ENCODE results near the gene ABHD8. TPM values are rescaled to one million over a fixed set of nuclear protein-coding genes. Genes with fewer than 3 reads are reported as not detected.

ABHD8 gene
- total RNA-seq, 1 experiment from 2014 or later, result 13.2 TPM

GRCh38 chr19:17260842-17261325 is 42.3 kb downstream of the ABHD8 start (continued):
- TF ChIP-seq, protein P1, sequence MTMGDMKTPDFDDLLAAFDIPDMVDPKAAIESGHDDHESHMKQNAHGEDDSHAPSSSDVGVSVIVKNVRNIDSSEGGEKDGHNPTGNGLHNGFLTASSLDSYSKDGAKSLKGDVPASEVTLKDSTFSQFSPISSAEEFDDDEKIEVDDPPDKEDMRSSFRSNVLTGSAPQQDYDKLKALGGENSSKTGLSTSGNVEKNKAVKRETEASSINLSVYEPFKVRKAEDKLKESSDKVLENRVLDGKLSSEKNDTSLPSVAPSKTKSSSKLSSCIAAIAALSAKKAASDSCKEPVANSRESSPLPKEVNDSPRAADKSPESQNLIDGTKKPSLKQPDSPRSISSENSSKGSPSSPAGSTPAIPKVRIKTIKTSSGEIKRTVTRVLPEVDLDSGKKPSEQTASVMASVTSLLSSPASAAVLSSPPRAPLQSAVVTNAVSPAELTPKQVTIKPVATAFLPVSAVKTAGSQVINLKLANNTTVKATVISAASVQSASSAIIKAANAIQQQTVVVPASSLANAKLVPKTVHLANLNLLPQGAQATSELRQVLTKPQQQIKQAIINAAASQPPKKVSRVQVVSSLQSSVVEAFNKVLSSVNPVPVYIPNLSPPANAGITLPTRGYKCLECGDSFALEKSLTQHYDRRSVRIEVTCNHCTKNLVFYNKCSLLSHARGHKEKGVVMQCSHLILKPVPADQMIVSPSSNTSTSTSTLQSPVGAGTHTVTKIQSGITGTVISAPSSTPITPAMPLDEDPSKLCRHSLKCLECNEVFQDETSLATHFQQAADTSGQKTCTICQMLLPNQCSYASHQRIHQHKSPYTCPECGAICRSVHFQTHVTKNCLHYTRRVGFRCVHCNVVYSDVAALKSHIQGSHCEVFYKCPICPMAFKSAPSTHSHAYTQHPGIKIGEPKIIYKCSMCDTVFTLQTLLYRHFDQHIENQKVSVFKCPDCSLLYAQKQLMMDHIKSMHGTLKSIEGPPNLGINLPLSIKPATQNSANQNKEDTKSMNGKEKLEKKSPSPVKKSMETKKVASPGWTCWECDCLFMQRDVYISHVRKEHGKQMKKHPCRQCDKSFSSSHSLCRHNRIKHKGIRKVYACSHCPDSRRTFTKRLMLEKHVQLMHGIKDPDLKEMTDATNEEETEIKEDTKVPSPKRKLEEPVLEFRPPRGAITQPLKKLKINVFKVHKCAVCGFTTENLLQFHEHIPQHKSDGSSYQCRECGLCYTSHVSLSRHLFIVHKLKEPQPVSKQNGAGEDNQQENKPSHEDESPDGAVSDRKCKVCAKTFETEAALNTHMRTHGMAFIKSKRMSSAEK (CRISPR knock-in tag; IDR thresholded peaks at IDR 0.05; ENCODE audit: borderline replicate concordance), result no peak
- no peak for TF ChIP-seq CBFB (CRISPR knock-in tag; IDR thresholded peaks at IDR 0.05; ENCODE audit: low read depth)
- TF ChIP-seq OVOL2 (CRISPR knock-in tag; IDR thresholded peaks at IDR 0.05; ENCODE audit: borderline replicate concordance), result no peak
- TF ChIP-seq NR1H2 (CRISPR knock-in tag; IDR thresholded peaks at IDR 0.05), result no peak
- no peak for TF ChIP-seq SMAD4 (CRISPR knock-in tag; IDR thresholded peaks at IDR 0.05)
- TF ChIP-seq FOXP1 (CRISPR knock-in tag; IDR thresholded peaks at IDR 0.05; ENCODE audit: borderline replicate concordance), result 0 out of 2 replicates have a peak, but pooled peaks have one; percentile 33
- TF ChIP-seq ARID4B (CRISPR knock-in tag; IDR thresholded peaks at IDR 0.05; ENCODE audit: borderline replicate concordance), result no peak
- TF ChIP-seq KAT7 (CRISPR knock-in tag; IDR thresholded peaks at IDR 0.05; ENCODE audit: borderline replicate concordance), result no peak
- no peak for TF ChIP-seq STAT6 (CRISPR knock-in tag; conservative IDR thresholded peaks at IDR 0.05; ENCODE audit: low read depth)
- TF ChIP-seq TCF7 (CRISPR knock-in tag; IDR thresholded peaks at IDR 0.05; ENCODE audit: low read depth), result no peak

DNA sequence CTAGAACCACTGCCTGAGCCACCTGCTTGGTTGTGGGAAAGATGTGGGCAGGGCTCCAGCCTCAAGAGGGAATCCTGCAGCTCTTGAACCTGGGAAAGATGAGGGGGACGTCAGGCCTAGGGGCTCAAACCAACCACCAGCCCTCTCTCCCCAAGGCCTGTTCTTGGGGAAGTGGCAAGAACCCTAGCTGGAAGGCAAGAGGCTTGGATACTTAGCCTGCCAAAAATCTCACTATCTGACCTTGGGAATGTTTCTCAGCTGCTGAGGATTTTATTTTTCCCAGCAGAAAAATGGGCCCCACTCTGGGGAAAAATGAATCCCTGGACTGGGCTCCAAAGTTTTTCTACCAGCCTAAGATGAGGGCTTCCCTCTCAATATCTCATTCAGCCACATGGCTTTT is 43.3 kb downstream of the ABHD8 start:
- H3K9me3 Mint-ChIP-seq, result peaks cover 12% of the 10 kb centered on the region
- peaks cover 7% of the 10 kb centered on the region for H3K27me3 Mint-ChIP-seq (ENCODE audit: low read depth)
- H3K36me3 Mint-ChIP-seq, result peaks cover 39% of the 10 kb centered on the region
- H3K27ac Mint-ChIP-seq, result no peak overlapping the region
- ChIA-PET CTCF (interaction anchor here (0.7 to 4.2 kb wide), 9 partner anchors 12 to 54 kb away, joined by 3 to 38 read pairs (median 4); partner anchors contain the start of genes ANKLE1, DDA1 and USE1), POLR2A (interaction anchor here (1.4 kb wide), 1 partner anchor 12 kb away, joined by 7 read pairs; no protein-coding TSS in a partner anchor)
- no peak overlapping the region for H3K4me3 Mint-ChIP-seq
- H3K4me1 Mint-ChIP-seq, result peaks cover 18% of the 10 kb centered on the region
- TF ChIP-seq ELF4 (CRISPR knock-in tag; IDR thresholded peaks at IDR 0.05; ENCODE audit: low read depth) (no peak), HMGXB4 (CRISPR knock-in tag; IDR thresholded peaks at IDR 0.05) (no peak)
- DNase-seq (ENCODE audit: low spot score), result no peak
- no peak for ATAC-seq

All from WTC11 (cell line).